GM18870 (cell line): ENCODE data around the gene NUCB1.

Source experiments
- ATAC-seq: cut with Tn5 transposase; IDR thresholded peaks from one replicate; pipeline ENCODE4 v1.9.1; 2021; ENCODE audit warnings: moderate library complexity; ENCODE audit not compliant: unreplicated experiment

The NUCB1 gene

GRCh38 chr19:48933382-48933932 lies 33.3 kb downstream of the NUCB1 start, which contains the start of gene DHDH:
Gene DHDH, plus strand, starts transcription at chr19:48933699. Its CDS starts 23 bp downstream, at chr19:48933722.
- ATAC-seq = no peak

GRCh38 chr19:48934837-48935236 lies 34.7 kb downstream of the NUCB1 start:
- ATAC-seq = no peak

- no peak for ATAC-seq
Observed at GRCh38 chr19:48935864-48936263, 35.8 kb downstream of the NUCB1 start.

DNA sequence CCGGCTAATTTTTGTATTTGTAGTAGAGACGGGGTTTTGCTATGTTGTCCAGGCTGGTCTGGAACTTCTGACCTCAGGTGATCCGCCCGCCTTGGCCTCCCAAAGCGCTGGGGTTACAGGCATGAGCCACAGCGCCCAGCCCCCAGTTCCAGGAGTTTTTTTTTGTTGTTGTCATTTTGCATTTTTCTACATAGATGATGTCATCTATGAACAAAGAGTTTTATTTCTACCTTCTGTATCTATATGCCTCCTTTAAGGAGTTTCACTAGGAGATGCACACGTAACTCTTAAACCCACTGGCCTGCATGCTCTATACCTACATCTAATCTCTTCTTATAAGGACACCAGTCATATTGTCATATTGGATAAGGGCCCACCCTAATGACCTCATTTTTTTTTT lies 38.1 kb downstream of the NUCB1 start:
- ATAC-seq = no peak

- no peak for ATAC-seq
Observed at GRCh38 chr19:48940902-48941301, 40.8 kb downstream of the NUCB1 start.

DNA sequence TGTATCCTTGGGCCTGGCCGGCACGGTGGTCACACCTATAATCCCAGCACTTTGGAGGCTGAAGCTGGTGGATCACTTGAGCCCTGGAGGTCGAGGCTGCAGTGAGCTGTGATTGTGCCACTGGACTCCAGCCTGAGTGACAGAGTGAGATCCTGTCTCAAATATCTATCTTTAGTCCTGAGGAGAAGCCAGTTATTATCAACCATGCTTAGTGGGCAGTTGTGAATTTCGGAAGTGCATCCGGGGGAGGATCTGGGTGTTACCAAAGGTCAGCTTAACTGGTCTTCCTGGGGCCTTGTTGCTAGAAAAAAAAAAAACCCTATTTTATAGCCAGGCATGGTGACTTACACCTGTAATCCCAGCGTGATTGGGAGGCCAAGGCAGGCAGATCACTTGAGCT lies 43.0 kb downstream of the NUCB1 start:
- ATAC-seq = no peak

GRCh38 chr19:48945415-48945814 lies 45.3 kb downstream of the NUCB1 start:
- no peak for ATAC-seq

GRCh38 chr19:48945817-48946216 lies 45.7 kb downstream of the NUCB1 start:
- ATAC-seq = no peak

GRCh38 chr19:48946463-48947257 lies 46.5 kb downstream of the NUCB1 start:
- ATAC-seq = no peak

GRCh38 chr19:48947258-48947542 lies 47.1 kb downstream of the NUCB1 start:
- no peak for ATAC-seq

DNA sequence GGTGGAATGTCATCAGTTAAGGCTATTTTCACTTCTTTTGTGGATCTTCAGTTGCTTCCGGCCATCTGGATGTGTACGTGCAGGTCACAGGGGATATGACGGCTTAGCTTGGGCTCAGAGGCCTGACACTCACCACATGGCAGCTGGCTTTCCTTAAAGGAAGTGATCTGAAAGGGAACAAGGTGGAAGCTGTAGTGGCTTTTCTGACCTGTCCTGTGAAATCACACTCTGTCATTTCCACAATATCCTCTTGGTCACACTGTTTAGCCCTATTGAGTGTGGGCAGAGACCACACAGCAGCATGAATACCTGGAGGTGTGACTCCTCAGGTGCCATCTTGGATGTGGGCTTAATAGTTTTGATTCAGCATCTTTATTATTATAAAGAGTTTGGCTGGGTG lies 50.0 kb downstream of the NUCB1 start:
- ATAC-seq = no peak

- no peak for ATAC-seq
Observed at GRCh38 chr19:48950830-48951519, 50.9 kb downstream of the NUCB1 start.

DNA sequence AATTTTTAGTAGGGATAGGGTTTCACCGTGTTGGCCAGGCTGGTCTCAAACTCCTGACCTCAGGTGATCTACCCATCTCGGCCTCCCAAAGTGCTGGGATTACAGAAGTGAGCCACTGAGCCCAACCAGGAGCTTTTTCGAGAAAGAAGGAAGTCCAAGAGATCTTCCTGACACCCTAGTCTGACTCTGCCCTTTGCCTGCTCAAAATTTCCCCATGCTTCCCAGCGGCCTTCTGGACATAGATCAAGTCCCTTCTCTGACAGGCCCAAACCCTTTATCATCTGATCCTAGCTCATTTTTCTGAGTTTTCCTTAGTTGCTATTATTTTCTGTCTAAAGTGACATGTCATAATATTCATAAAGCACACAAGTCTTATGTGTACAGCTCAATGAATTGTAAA lies 53.0 kb downstream of the NUCB1 start:
- no peak for ATAC-seq

DNA sequence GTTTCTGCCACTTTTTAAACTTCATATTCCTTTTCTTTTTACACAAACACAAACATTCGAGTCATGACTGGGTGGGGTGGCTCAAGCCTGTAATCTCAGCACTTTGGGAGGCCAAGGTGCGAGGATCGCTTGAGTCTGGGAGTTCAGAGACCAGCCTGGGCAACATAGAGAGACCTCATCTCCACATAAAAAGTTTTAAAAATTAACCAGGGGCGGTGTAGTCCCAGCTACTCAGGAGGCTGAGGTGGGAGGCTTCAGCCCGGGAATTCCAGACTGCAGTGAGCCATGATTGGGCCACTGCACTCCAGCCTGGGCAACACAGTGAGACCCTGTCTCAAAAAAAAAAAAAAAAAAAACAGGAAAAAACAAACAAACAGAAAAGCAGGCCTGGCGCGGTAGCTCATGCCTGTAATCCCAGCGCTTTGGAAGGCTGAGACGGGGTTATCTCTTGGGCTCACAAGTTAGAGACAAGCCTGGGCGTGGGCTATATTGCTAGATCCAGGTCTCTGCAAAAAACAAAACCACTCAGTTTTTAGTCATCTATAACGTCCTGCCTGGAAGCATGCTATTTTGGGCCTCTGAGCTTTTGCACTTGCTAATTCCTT lies 54.0 kb downstream of the NUCB1 start:
- ATAC-seq = peak; percentile 19

DNA sequence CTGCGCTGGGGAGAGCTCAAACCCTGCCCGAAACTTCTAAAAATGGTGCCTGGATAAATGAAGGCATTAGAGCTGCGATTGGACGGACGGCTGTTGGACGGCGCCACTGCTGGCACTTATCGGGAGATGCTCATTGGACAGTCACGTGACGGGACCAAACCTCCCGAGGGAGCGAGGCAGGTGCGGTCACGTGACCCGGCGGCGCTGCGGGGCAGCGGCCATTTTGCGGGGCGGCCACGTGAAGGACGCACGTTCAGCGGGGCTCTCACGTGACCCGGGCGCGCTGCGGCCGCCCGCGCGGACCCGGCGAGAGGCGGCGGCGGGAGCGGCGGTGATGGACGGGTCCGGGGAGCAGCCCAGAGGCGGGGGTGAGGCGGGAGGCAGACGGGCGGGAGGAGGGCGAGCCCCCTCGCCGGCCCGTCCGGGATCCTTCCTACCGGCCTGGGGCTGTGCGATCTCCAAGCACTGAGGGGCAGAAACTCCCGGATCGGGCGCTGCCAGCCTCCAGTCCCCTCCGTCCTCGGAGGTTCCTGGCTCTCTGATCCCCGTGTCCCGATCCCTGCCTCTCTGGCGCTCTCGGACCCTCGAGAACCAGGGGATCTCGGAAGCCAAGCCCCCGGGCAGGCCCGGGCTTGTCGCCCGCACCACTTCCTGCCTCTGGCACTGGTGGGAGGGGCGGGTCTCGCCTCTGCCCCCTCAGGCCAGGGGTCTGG lies 54.6 kb downstream of the NUCB1 start, which contains the start of gene BAX:
TSS of gene BAX (plus strand) at position 281 of the 713 bp plus-strand sequence. CDS start at position 335, 54 bp downstream.
- peak; percentile 65 for ATAC-seq

- no peak for ATAC-seq
Observed at GRCh38 chr19:48955308-48955958, 55.3 kb downstream of the NUCB1 start.

GRCh38 chr19:48958006-48958405 lies 57.9 kb downstream of the NUCB1 start:
- ATAC-seq = no peak

DNA sequence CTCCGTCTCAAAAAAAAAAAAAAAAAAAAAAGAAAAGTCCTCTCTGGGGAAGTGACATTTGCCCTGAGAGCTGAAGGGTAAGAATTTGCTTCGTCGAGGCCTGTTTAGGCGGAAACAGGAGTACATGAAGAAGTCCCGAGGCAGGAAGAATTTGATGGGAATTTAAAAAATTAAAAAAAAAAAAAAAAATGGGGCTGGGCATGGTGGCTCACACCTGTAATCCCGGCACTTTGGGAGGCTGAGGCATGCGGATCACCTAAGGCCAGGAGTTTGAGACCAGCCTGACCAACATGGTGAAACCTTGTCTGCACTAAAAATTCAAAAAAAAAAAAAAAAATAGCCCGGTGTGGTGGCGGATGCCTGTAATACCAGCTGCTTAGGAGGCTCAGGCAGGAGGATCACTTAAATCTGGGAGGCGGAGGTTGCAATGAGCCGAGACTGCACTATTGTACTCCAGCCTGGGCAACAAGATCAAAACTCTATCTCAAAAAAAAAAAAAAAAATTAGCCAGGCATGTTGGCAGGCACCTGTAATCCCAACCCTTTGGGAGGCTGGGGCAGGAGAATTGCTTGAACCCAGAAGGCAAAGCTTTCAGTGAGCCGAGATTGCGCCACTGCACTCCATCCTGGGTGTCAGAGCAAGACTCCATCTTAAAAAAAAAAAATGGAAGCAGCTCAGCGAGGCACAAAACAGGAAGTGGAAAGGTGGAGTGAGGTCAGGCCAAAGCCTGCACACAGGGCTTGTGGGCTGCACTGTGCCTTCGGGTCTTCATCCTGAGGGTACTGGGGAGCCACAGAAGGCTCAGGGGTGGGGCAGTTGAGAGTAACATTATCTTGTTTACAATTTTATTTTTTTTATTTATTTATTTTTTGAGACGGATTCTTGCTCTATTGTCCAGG lies 59.5 kb downstream of the NUCB1 start:
- ATAC-seq = no peak

DNA sequence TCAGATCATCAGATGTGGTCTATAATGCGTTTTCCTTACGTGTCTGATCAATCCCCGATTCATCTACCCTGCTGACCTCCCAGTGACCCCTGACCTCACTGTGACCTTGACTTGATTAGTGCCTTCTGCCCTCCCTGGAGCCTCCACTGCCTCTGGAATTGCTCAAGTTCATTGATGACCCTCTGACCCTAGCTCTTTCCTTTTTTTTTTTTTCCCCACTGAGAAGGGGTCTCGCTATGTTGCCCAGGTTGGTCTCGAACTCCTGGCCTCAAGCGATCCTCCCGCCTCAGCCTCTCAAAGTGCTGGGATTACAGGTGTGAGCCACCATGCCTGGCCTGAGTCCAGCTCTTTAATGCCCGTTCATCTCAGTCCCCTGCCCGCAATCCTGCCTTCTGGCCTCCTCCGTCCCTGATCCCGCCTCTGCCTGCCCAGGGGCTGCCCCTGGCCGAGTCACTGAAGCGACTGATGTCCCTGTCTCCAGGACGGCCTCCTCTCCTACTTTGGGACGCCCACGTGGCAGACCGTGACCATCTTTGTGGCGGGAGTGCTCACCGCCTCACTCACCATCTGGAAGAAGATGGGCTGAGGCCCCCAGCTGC lies 61.0 kb downstream of the NUCB1 start:
- ATAC-seq = no peak
